HepG2 (cell line): ENCODE results near the gene UCKL1. TPM values are rescaled to one million over a fixed set of nuclear protein-coding genes. Genes with fewer than 3 reads are reported as not detected.

Source experiments
- ATRX ChIP-seq: sonication (generic); formaldehyde crosslinking; IDR thresholded peaks from 2 replicates; pipeline ENCODE4 v1.4.0; 2020; ENCODE audit warnings: missing genetic modification reagents, borderline replicate concordance
- CHD4 ChIP-seq: fragments of 200-600 bp; sonication (generic); IDR thresholded peaks from 2 replicates; pipeline ENCODE4 v1.7.0; 2017; ENCODE audit warnings: mild to moderate bottlenecking, low read length, borderline replicate concordance
- FOXP1 ChIP-seq, 2 experiments: fragments of 450-650 bp in 1 of 2; IDR thresholded peaks; 2 replicates each; pipeline ENCODE4 v1.6.1; 2017 to 2018; ENCODE audit warnings: antibody characterized with exemption in 1 of 2
- GZF1 ChIP-seq: sonication (generic); formaldehyde crosslinking; IDR thresholded peaks from 2 replicates; pipeline ENCODE4 v1.5.1; 2020; ENCODE audit warnings: mild to moderate bottlenecking, missing genetic modification reagents
- KLF16 ChIP-seq, 2 experiments: sonication (generic) in 1 of 2; formaldehyde crosslinking in 1 of 2; IDR thresholded peaks; 2 replicates each; pipeline versions ENCODE4 v1.6.1 to v1.8.0; 2016 to 2023; ENCODE audit warnings: missing genetic modification reagents in 2 of 2, missing compliant biosample characterization in 1 of 2
- RBM22 ChIP-seq: fragments of 200-400 bp; formaldehyde crosslinking; optimal IDR thresholded peaks from 2 replicates; pipeline ENCODE3; 2017; ENCODE audit warnings: mild to moderate bottlenecking, low read length, moderate library complexity
- ZNF20 ChIP-seq: sonication (generic); formaldehyde crosslinking; IDR thresholded peaks from 2 replicates; pipeline ENCODE4 v1.4.0; 2020; ENCODE audit warnings: mild to moderate bottlenecking, moderate library complexity, missing genetic modification reagents
- ZNF251 ChIP-seq: sonication (generic); formaldehyde crosslinking; IDR thresholded peaks from 2 replicates; pipeline ENCODE4 v1.9.0; 2021; ENCODE audit warnings: mild to moderate bottlenecking, missing genetic modification reagents
- ZNF660 ChIP-seq: sonication (generic); formaldehyde crosslinking; IDR thresholded peaks from 2 replicates; pipeline ENCODE4 v1.5.1; 2020; ENCODE audit warnings: mild to moderate bottlenecking, low read depth, missing genetic modification reagents, borderline replicate concordance
- ZNF703 ChIP-seq: sonication (generic); formaldehyde crosslinking; IDR thresholded peaks from 2 replicates; pipeline ENCODE4 v1.5.1; 2020; ENCODE audit warnings: missing genetic modification reagents, mild to moderate bottlenecking, moderate library complexity, borderline replicate concordance
- ZNF879 ChIP-seq: sonication (generic); formaldehyde crosslinking; IDR thresholded peaks from 2 replicates; pipeline ENCODE4 v1.8.1; 2023; ENCODE audit warnings: missing genetic modification reagents
- ZSCAN31 ChIP-seq: sonication (generic); formaldehyde crosslinking; IDR thresholded peaks from 2 replicates; pipeline ENCODE4 v1.5.0; 2020; ENCODE audit warnings: low read depth, mild to moderate bottlenecking, missing genetic modification reagents
- polyA plus RNA-seq, 8 experiments: library from polyadenylated mRNA; depleted of rRNA in 3 of 8; stranded (reverse) in 7 of 8; unstranded in 1 of 8; fragments of >200 nt; fragmentation: Illumina TruSeq in 4 of 8; extraction: Trizol in 4 of 8; gene quantifications; 2 replicates each; pipeline versions ENCODE4 v1.2.1 to v1.2.3, GENCODE V29; 2011 to 2016; ENCODE audit warnings: low read depth in 4 of 8, missing spikeins in 1 of 8, mixed read lengths in 1 of 8; ENCODE audit not compliant: insufficient read depth in 1 of 8
- total RNA-seq, 5 experiments: library from RNA; depleted of rRNA; stranded (reverse); fragments of >200 nt; fragmentation: Illumina TruSeq; extraction: Trizol; gene quantifications; 2 replicates each; pipeline ENCODE4 v1.2.3, GENCODE V29; 2016; ENCODE audit warnings: low read depth in 1 of 5
- TF ChIP-seq, protein P1 (sequence below): sonication (generic); formaldehyde crosslinking; IDR thresholded peaks from 2 replicates; pipeline ENCODE4 v1.4.0; 2020; ENCODE audit warnings: missing genetic modification reagents, borderline replicate concordance
- TF ChIP-seq, protein P2 (sequence below): sonication (generic); formaldehyde crosslinking; IDR thresholded peaks from 2 replicates; pipeline ENCODE4 v1.4.0; 2020; ENCODE audit warnings: mild to moderate bottlenecking, low read depth, missing genetic modification reagents
- TF ChIP-seq, protein P3 (sequence below): sonication (generic); formaldehyde crosslinking; IDR thresholded peaks from 2 replicates; pipeline ENCODE4 v1.4.0; 2020; ENCODE audit warnings: missing genetic modification reagents
- TF ChIP-seq, protein P4 (sequence below): IDR thresholded peaks from 2 replicates; pipeline ENCODE4 v1.6.1; 2016; ENCODE audit warnings: missing compliant biosample characterization, missing genetic modification reagents, borderline replicate concordance
- TF ChIP-seq, protein P5 (sequence below), 2 experiments: fragments of 450-650 bp in 1 of 2; sonication (generic) in 1 of 2; formaldehyde crosslinking; IDR thresholded peaks; 2 replicates each; pipeline versions ENCODE4 v1.5.0 to v1.8.0; 2020 to 2022; ENCODE audit warnings: mild to moderate bottlenecking in 1 of 2, missing genetic modification reagents in 1 of 2

The UCKL1 gene
- total and polyA plus RNA-seq, 2 of the 13 experiments (the other 11 are each of a cell fraction or from before 2014, with no cell fraction given), result 50.2 to 126 TPM

DNA sequence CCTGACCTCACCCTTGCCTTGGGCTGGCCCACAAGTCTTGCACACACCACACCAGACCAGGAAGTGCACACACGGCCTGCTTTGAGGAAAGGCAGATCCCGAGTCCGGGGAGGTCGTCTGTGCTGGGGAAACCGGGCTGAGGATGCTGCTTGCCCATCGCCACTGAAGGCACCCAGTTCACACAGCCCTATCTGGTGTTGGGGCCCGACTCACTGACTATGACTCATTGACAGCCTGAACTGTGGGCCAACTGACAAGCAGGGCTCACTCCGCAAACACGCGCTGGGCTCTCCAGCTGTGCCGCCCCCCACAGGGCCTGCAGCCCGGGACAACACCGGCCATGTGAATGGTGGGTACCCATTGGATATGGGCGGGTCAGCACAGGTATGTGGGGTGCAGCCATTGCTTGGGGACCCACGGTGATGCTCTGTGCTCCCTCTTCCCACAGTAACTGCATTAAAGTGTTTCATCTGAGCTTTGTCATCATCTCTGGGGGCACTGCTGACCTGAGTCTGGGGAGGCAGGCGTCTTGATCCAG, 21.6 kb upstream of the UCKL1 start (continued):
- TF ChIP-seq ZNF660 (CRISPR knock-in tag), result no peak
- no peak for TF ChIP-seq ZNF703 (CRISPR knock-in tag)
- TF ChIP-seq, protein P1, sequence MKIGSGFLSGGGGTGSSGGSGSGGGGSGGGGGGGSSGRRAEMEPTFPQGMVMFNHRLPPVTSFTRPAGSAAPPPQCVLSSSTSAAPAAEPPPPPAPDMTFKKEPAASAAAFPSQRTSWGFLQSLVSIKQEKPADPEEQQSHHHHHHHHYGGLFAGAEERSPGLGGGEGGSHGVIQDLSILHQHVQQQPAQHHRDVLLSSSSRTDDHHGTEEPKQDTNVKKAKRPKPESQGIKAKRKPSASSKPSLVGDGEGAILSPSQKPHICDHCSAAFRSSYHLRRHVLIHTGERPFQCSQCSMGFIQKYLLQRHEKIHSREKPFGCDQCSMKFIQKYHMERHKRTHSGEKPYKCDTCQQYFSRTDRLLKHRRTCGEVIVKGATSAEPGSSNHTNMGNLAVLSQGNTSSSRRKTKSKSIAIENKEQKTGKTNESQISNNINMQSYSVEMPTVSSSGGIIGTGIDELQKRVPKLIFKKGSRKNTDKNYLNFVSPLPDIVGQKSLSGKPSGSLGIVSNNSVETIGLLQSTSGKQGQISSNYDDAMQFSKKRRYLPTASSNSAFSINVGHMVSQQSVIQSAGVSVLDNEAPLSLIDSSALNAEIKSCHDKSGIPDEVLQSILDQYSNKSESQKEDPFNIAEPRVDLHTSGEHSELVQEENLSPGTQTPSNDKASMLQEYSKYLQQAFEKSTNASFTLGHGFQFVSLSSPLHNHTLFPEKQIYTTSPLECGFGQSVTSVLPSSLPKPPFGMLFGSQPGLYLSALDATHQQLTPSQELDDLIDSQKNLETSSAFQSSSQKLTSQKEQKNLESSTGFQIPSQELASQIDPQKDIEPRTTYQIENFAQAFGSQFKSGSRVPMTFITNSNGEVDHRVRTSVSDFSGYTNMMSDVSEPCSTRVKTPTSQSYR (CRISPR knock-in tag), result peak; percentile 71; the same call in 1 of the 2 replicates
- no peak for TF ChIP-seq GZF1 (CRISPR knock-in tag)
- TF ChIP-seq ZNF879 (CRISPR knock-in tag), result no peak
- peak; percentile 54 for TF ChIP-seq RBM22
- no peak for TF ChIP-seq CHD4
- peak; percentile 79; the same call in 1 of the 2 replicates for TF ChIP-seq ZNF251
- TF ChIP-seq, protein P2, sequence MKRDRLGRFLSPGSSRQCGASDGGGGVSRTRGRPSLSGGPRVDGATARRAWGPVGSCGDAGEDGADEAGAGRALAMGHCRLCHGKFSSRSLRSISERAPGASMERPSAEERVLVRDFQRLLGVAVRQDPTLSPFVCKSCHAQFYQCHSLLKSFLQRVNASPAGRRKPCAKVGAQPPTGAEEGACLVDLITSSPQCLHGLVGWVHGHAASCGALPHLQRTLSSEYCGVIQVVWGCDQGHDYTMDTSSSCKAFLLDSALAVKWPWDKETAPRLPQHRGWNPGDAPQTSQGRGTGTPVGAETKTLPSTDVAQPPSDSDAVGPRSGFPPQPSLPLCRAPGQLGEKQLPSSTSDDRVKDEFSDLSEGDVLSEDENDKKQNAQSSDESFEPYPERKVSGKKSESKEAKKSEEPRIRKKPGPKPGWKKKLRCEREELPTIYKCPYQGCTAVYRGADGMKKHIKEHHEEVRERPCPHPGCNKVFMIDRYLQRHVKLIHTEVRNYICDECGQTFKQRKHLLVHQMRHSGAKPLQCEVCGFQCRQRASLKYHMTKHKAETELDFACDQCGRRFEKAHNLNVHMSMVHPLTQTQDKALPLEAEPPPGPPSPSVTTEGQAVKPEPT (CRISPR knock-in tag), result no peak; the same call in 1 of the 2 replicates
- TF ChIP-seq, protein P3, sequence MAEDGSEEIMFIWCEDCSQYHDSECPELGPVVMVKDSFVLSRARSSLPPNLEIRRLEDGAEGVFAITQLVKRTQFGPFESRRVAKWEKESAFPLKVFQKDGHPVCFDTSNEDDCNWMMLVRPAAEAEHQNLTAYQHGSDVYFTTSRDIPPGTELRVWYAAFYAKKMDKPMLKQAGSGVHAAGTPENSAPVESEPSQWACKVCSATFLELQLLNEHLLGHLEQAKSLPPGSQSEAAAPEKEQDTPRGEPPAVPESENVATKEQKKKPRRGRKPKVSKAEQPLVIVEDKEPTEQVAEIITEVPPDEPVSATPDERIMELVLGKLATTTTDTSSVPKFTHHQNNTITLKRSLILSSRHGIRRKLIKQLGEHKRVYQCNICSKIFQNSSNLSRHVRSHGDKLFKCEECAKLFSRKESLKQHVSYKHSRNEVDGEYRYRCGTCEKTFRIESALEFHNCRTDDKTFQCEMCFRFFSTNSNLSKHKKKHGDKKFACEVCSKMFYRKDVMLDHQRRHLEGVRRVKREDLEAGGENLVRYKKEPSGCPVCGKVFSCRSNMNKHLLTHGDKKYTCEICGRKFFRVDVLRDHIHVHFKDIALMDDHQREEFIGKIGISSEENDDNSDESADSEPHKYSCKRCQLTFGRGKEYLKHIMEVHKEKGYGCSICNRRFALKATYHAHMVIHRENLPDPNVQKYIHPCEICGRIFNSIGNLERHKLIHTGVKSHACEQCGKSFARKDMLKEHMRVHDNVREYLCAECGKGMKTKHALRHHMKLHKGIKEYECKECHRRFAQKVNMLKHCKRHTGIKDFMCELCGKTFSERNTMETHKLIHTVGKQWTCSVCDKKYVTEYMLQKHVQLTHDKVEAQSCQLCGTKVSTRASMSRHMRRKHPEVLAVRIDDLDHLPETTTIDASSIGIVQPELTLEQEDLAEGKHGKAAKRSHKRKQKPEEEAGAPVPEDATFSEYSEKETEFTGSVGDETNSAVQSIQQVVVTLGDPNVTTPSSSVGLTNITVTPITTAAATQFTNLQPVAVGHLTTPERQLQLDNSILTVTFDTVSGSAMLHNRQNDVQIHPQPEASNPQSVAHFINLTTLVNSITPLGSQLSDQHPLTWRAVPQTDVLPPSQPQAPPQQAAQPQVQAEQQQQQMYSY, result no peak
- no peak for TF ChIP-seq ZSCAN31
- peak; percentile 45 to 90; a peak in 2 of 4 replicates for TF ChIP-seq KLF16 (CRISPR knock-in tag; IDR thresholded peaks at IDR 0.05)
- no peak for TF ChIP-seq FOXP1 (IDR thresholded peaks at IDR 0.05)
- TF ChIP-seq FOXP1 (CRISPR knock-in tag; IDR thresholded peaks at IDR 0.05), result 0 out of 2 replicates have a peak, but pooled peaks have one; percentile 27
- TF ChIP-seq, protein P4, sequence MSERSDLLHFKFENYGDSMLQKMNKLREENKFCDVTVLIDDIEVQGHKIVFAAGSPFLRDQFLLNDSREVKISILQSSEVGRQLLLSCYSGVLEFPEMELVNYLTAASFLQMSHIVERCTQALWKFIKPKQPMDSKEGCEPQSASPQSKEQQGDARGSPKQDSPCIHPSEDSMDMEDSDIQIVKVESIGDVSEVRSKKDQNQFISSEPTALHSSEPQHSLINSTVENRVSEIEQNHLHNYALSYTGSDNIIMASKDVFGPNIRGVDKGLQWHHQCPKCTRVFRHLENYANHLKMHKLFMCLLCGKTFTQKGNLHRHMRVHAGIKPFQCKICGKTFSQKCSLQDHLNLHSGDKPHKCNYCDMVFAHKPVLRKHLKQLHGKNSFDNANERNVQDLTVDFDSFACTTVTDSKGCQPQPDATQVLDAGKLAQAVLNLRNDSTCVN, result peak; percentile 61
- TF ChIP-seq, protein P5, sequence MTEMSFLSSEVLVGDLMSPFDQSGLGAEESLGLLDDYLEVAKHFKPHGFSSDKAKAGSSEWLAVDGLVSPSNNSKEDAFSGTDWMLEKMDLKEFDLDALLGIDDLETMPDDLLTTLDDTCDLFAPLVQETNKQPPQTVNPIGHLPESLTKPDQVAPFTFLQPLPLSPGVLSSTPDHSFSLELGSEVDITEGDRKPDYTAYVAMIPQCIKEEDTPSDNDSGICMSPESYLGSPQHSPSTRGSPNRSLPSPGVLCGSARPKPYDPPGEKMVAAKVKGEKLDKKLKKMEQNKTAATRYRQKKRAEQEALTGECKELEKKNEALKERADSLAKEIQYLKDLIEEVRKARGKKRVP (CRISPR knock-in tag; IDR thresholded peaks at IDR 0.05), result 0 out of 4 replicates have a peak, but pooled peaks of 1 of the 2 experiments have one; percentile 40
- TF ChIP-seq ZNF20 (CRISPR knock-in tag), result no peak
- TF ChIP-seq ATRX (CRISPR knock-in tag), result no peak
